Testis (tissue), 3 donors: Measurements from ENCODE around the gene EXOC3. TPM values are rescaled to one million over a fixed set of nuclear protein-coding genes. Genes with fewer than 3 reads are reported as not detected.

Experiments
- DNase-seq: peaks from one replicate; pipeline ENCODE4 v3.0.0-alpha.2; 2019
- H3K27ac ChIP-seq, 2 donors: fragments of 200-600 bp; sonication (generic); one replicate each; pipeline ENCODE4 v1.5.1; 2019
- H3K27me3 ChIP-seq: fragments of 200-600 bp; sonication (generic); one replicate; pipeline ENCODE4 v1.5.1; 2019
- H3K36me3 ChIP-seq: fragments of 200-600 bp; sonication (generic); one replicate; pipeline ENCODE4 v1.5.1; 2017; ENCODE audit warnings: low read depth; ENCODE audit errors: missing control alignments
- H3K4me1 ChIP-seq: fragments of 200-600 bp; sonication (generic); one replicate; pipeline ENCODE4 v1.5.1; 2019
- H3K4me3 ChIP-seq, 2 donors: fragments of 200-600 bp; sonication (generic); one replicate each; pipeline ENCODE4 v1.5.1; 2017 to 2019
- H3K9me3 ChIP-seq: fragments of 200-600 bp; sonication (generic); one replicate; pipeline ENCODE4 v1.5.1; 2017
- CTCF ChIP-seq, 3 experiments: fragments of 450-650 bp in 2 of 3; fragments of 200-600 bp in 1 of 3; sonication (generic) in 1 of 3; IDR thresholded peaks; one replicate each; pipeline ENCODE4 v1.5.1; 2016 to 2019; ENCODE audit warnings: antibody characterized with exemption in 3 of 3, mild to moderate bottlenecking in 2 of 3, moderate library complexity in 1 of 3
- POLR2A ChIP-seq: fragments of 450-650 bp; IDR thresholded peaks from one replicate; pipeline ENCODE4 v1.6.1; 2017; ENCODE audit warnings: antibody characterized with exemption, mild to moderate bottlenecking, moderate library complexity
- WGBS, 2 donors: methylation state at CpG; one replicate each; pipeline ENCODE4 v1.1.5; 2018; 5-methylcytosine and 5-hydroxymethylcytosine counted together
- intact Hi-C: fragments of 100-400 bp; cut with DNase I; formaldehyde crosslinking; loops from one replicate; pipeline ENCODE4 v1.15.1; 2023; ENCODE audit warnings: low total_unique reads
- polyA plus RNA-seq: library from polyadenylated mRNA; stranded (reverse); fragments of 350-450 nt; fragmentation: Illumina TruSeq; extraction: RNeasy Lipid Tissue Mini Kit (QIAGEN cat#74804); gene quantifications from one replicate; pipeline ENCODE4 v1.2.3, GENCODE V29; 2014; ENCODE audit warnings: low read depth, low replicate concordance; ENCODE audit not compliant: insufficient read depth
- total RNA-seq, 2 donors: library from RNA; depleted of rRNA; stranded (reverse); fragments of >200 nt; gene quantifications; one replicate each; pipeline ENCODE4 v1.2.3, GENCODE V29; 2016

Gene EXOC3
- total and polyA plus RNA-seq, 3 donors from 2014 or later, result 111 to 122 (median 120) TPM

GRCh38 chr5:468401-468800, 25.4 kb downstream of the EXOC3 start:
- H3K4me3 ChIP-seq, result no peak overlapping the region
- peaks cover 6% of the 10 kb centered on the region for H3K4me1 ChIP-seq
- H3K9me3 ChIP-seq, result no peaks in the 10 kb centered on the region
- WGBS, 2 donors, result 80 to 95% methylated on average over 4 to 6 of the region's 6 CpGs
- H3K27me3 ChIP-seq, result no peaks in the 10 kb centered on the region
- TF ChIP-seq CTCF (IDR thresholded peaks at IDR 0.05) (no peak), POLR2A (no peak)
- H3K36me3 ChIP-seq, result no peaks in the 10 kb centered on the region
- H3K27ac ChIP-seq, result no peak overlapping the region
- no peak for DNase-seq
- intact Hi-C loops, result no loop called here

GRCh38 chr5:469752-470483, 26.9 kb downstream of the EXOC3 start:
- H3K27ac ChIP-seq, result no peak overlapping the region
- no peaks in the 10 kb centered on the region for H3K36me3 ChIP-seq
- H3K9me3 ChIP-seq, result no peaks in the 10 kb centered on the region
- no peak overlapping the region for H3K4me3 ChIP-seq
- no peaks in the 10 kb centered on the region for H3K27me3 ChIP-seq
- DNase-seq, result no peak
- no peak for TF ChIP-seq POLR2A
- TF ChIP-seq CTCF (IDR thresholded peaks at IDR 0.05), result no peak
- WGBS, 2 donors, result 92 to 94% methylated on average over 19 of the region's 19 CpGs
- peaks cover 13% of the 10 kb centered on the region for H3K4me1 ChIP-seq
- intact Hi-C loops, result no loop called here

GRCh38 chr5:470961-471749, 28.2 kb downstream of the EXOC3 start:
- intact Hi-C loops, result no loop called here

GRCh38 chr5:471750-472058, 28.7 kb downstream of the EXOC3 start:
- 56 to 69% methylated on average over 6 of the region's 6 CpGs for WGBS, 2 donors
- Histone ChIP-seq H3K9me3 (no peaks in the 10 kb centered on the region), H3K4me1 (peaks cover 15% of the 10 kb centered on the region), H3K36me3 (no peaks in the 10 kb centered on the region), H3K27ac (peak overlapping the region in 1 of 2 donors; percentile 59), H3K4me3 (peak overlapping the region in 1 of 2 donors; percentile 83), H3K27me3 (no peaks in the 10 kb centered on the region)
- no peak for DNase-seq
- intact Hi-C loops, result no loop called here
- TF ChIP-seq CTCF (IDR thresholded peaks at IDR 0.05), result no peak
- TF ChIP-seq POLR2A, result no peak

More at GRCh38 chr5:470961-471749, 28.2 kb downstream of the EXOC3 start:
- DNase-seq, result no peak
- no peaks in the 10 kb centered on the region for H3K9me3 ChIP-seq
- H3K36me3 ChIP-seq, result no peaks in the 10 kb centered on the region
- no peaks in the 10 kb centered on the region for H3K27me3 ChIP-seq
- H3K4me1 ChIP-seq, result peaks cover 15% of the 10 kb centered on the region
- H3K4me3 ChIP-seq, result no peak overlapping the region
- TF ChIP-seq POLR2A (no peak), CTCF (IDR thresholded peaks at IDR 0.05) (no peak)
- 86 to 91% methylated on average over 18 to 31 of the region's 31 CpGs for WGBS, 2 donors
- H3K27ac ChIP-seq, result no peak overlapping the region
